HG03575 (cell line): ENCODE measurements around the gene CCDC170.
"Not testable (repeated sequence)": the region's sequence is repeated elsewhere in the genome, so short reads cannot be mapped to it uniquely, and the experiment has no call there.

ENCODE experiments used
- ATAC-seq: cut with Tn5 transposase; IDR thresholded peaks from one replicate; pipeline ENCODE4 v1.9.1; 2021; ENCODE audit not compliant: unreplicated experiment, insufficient number of reproducible peaks, low FRiP score; ENCODE audit errors: extremely low read depth

CCDC170 gene

DNA sequence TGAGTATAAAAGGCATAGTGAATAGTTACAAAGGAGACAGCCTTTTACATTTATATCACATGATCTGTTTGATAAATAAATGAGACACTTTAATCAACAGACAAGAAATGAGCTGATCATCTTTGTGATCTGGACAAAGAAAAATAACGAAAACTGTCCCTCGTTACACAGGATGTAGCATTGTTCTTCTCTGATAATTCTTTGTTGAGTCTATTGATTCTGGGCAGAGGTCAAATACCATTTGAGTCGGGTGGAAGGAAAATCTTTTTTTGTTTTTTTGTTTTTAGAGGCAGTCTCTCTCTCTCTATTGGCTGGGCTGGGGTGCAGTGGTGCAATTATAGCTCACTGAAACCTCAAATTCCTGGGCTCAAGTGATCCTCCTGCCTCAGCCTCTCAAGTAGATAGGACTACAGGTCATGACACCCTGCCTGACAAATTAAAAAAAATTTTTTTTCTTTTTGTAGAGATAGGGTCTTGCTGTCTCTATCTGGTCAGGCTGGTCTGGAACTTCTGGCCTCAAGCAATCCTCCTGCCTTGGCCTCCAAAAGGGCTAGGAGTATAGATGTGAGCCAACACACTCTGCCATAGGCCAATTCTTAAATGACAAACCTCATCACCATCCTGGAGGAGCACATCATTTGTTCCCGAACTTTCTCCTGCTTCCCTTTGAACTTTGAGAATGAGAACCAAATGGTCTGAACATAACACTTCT lies 41.8 kb downstream of the CCDC170 start:
- no peak for ATAC-seq

DNA sequence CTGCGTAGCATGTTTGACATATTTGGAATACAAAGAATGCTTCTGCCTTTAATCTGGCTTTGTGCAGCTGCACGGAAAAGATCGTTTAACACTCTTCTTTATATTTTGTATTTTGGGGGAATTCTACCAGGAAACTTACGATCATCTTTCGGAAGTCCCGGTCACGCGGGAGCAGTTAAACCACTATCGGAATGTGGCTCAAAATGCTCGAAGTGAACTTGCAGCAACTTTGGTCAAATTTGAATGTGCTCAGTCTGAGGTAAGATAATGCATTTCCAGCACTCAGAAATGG lies 42.3 kb downstream of the CCDC170 start:
- ATAC-seq = no peak

GRCh38 chr6:151537556-151537955 lies 43.7 kb downstream of the CCDC170 start:
- ATAC-seq = no peak

DNA sequence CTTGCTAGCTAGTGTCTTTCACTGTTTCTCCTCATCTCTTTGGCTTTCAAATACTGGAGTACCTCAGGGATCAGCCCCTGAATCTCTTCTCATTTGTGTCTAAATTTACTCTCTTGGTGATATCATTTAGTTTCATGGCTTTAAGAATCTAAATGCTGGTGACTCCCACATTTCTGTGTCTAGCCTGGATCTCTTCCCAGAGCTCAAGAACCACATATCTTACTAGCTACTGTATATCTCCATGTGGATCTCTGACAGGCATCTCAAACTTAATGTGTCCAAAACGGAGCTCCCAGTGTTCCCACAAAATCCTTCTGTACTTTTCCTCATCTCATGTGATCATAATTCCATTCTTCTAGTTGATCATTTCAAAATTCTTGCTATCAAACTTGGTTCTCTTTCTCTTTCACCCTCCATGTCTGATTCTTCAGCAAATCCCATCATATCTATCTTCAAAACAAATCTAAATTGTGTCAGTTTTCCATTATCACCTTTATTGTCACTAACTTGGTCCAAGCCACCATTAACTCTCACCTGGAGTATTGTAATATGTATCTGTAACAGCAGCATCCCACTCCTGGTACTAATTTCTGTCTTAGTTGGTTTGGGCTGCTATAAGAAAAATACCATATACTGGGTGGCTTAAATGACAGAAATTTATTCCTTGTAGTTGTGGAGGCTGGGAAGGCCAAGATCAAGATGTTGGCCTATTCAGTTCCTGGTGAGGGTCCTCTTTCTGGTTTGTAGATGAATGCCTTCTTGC lies 45.9 kb downstream of the CCDC170 start:
- ATAC-seq = no peak

DNA sequence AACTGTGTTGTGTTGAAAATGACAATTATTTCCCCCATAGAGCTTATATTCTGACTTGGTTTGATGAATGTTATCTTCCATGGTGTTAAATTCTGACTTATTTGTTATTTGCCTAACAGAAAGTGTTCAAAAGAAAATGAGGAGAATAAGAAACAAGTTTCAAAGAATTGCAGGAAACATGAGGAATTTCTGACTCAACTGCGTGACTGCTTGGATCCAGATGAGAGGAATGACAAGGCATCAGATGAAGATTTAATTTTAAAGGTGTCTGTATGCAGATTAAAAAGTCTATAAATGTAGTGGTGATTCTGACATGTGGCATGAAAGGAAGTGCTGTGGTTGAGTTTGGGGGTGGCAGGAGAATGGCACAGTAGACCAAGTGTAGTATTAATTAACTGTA lies 50.6 kb downstream of the CCDC170 start:
- ATAC-seq = no peak

- not testable (repeated sequence) for ATAC-seq
These were observed 51.1 kb downstream of the CCDC170 start for GRCh38 chr6:151544884-151545283.

GRCh38 chr6:151546941-151547659 lies 53.3 kb downstream of the CCDC170 start:
- ATAC-seq = no peak

- ATAC-seq = no peak
These were observed 54.4 kb downstream of the CCDC170 start for GRCh38 chr6:151548201-151548600.

- ATAC-seq = no peak
These were observed 56.0 kb downstream of the CCDC170 start for GRCh38 chr6:151549790-151550189.

GRCh38 chr6:151550618-151551017 lies 56.8 kb downstream of the CCDC170 start:
- ATAC-seq = no peak

DNA sequence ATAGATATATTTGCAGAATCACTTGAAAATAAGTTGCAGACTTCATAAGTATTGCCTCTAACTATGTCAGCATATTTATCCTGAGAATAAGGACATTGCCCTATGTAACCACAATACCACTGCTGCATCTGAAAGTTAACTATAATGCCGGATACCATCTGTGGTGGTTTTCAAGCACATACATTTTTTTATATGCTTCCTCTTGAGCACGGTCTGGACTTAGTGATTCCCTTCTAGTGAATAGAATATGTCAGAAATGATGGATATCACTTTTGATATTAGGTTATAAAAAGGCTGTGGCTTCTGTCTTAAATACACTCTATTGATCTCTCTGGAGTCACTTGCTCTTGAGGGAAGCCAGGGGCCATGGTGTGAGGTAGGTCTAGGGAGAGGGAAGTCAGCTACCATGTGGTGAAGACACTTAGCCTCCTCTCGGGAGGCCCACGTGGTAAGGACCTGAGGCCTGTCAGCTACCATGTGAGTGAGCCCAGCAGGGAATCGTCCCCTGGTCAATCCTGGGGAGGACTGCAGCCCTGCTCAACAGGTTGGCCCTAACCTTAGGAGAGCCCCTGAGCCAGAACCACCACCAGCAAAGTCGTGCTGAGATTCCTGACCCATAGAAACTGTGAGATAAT lies 57.5 kb downstream of the CCDC170 start:
- ATAC-seq = no peak

DNA sequence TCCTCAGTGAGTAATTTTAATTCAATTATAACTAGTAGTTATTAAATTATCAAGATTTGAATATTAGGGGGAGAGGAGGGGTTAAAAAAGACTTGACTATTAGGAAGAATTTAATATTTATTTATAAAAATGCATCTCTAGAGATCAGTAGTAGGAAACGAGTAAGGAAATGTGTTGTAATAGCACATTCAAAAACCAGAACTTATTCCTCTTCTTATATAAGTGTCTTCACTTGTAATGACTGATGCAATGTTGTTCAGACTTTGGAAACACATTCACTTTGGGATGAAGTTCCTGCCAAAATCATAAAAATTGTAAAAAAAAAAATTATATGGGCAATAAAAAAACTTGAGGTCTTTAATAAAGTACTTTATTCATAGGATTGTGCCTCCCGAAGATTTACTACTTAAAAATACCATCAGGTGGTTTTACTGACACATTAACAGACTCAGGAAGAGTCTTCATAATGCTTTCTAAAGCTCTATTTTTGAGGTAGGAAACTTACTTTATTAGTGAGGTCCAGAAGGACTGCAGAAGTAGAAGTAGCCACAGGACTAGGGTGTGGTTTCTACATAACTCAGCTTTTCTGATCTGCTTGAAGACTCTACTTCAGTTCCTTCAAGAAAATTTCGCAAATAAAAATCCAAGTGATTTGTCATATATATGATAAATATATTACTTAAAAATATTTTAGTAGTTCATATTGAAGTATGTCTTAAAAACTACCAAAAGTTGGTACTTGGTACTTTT lies 59.8 kb downstream of the CCDC170 start:
- no peak for ATAC-seq

- no peak for ATAC-seq
These were observed 67.4 kb downstream of the CCDC170 start for GRCh38 chr6:151561238-151561637.

DNA sequence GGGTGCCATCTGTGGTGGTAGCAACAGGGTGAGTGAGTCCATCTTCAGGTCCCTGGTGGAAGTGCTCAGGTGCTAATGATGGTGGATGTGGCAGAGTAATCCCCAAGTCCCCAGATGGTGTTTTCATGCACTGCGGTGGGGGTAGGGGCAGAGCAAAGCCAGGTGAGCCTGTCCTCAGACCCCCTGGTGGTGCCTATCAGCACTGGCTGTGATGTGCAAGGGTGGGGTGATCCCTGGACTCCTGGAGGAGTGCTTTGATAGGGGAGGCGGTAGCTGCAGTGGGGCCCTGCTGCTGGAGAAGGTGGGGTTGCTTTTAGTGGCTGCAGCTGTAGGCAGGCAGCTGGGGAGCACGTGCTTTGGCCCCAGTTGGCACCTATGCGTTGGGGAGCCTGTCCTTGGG lies 70.8 kb downstream of the CCDC170 start:
- ATAC-seq = no peak

GRCh38 chr6:151565940-151566339 lies 72.1 kb downstream of the CCDC170 start:
- no peak for ATAC-seq

- ATAC-seq = no peak
These were observed 72.7 kb downstream of the CCDC170 start for GRCh38 chr6:151566557-151566956.

DNA sequence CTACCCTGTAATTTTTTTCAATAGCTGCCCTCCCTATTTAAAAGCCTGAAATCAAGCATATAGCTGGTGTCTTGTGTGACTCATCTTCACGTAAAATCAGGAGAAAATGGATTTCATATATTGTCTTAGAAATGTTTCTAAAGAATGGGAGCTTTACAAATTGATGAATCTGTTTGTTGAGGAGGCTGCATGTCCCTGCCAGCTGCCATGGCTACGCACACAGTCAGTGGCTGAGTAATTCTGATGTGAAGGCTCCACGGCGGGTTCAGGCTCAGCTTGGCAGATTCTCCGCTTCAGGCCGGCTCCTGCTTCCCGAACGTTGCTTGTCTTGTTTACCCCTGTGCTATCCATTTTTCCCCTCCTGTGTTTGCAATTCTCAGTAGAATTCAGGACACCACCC lies 82.8 kb downstream of the CCDC170 start:
- no peak for ATAC-seq

DNA sequence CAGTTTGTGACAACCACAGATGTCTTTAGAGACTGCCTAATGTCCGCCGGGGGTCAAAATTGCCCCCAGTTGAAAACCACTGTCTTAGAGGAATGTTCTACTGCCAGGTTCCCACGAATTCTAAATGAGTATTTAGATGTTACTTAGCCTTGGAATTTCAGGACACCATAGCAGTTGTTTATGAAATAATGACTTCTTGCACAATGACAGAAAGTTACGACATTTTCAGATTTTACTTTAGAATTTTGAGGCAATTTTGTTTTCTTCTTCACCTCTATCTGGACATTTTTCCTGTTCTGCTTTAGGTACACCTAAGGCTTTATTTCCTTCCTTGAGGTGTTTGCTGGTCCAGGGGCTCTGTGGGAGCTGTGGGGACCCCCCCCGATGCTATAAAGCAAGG lies 83.4 kb downstream of the CCDC170 start:
- no peak for ATAC-seq

- no peak for ATAC-seq
These were observed 91.9 kb downstream of the CCDC170 start for GRCh38 chr6:151585741-151586140.
